SK-N-SH (cell line): ENCODE results near the gene ZNF74. TPM values are rescaled to one million over a fixed set of nuclear protein-coding genes. Genes with fewer than 3 reads are reported as not detected.

Experiments
- CTCF ChIA-PET: fragments of 300-600, 350-600 bp; formaldehyde crosslinking; extraction: SDS; loops from one replicate; lab custom pipeline; 2021; lab: Yijun Ruan, JAX
- POLR2A ChIA-PET: fragments of 350-600 bp; sonication (Branson Sonifier 250); formaldehyde crosslinking; extraction: SDS; loops from one replicate; lab custom pipeline; 2020; ENCODE audit warnings: antibody characterized with exemption, inconsistent platforms; lab: Yijun Ruan, JAX
- DNase-seq: peaks from one replicate; pipeline ENCODE4 v3.0.0; 2012
- H2AFZ ChIP-seq: fragments of 200-600 bp; sonication (generic); 2 replicates; pipeline ENCODE4 v1.8.1; 2016; ENCODE audit warnings: antibody characterized with exemption, mild to moderate bottlenecking, low read depth
- H3F3A ChIP-seq: fragments of 200-600 bp; sonication (generic); replicated peaks from 2 replicates; pipeline ENCODE3; 2016; ENCODE audit warnings: antibody characterized with exemption, mild to moderate bottlenecking; ENCODE audit not compliant: insufficient read depth
- H3K27ac ChIP-seq, 2 experiments: fragments of 200-500 bp in 1 of 2; fragments of 200-600 bp in 1 of 2; sonication (Bioruptor generic) in 1 of 2; sonication (generic), shearing (Covaris generic) in 1 of 2; 2 replicates each; pipeline versions ENCODE4 v1.5.1 to v1.6.1; 2014 to 2016; ENCODE audit warnings: low read depth in 2 of 2, inconsistent platforms in 1 of 2, low read length in 1 of 2, mild to moderate bottlenecking in 1 of 2, mixed read lengths in 1 of 2
- H3K27me3 ChIP-seq: fragments of 200-600 bp; sonication (generic), shearing (Covaris generic); 2 replicates; pipeline ENCODE4 v1.6.1; 2016; ENCODE audit warnings: mixed run types; ENCODE audit not compliant: insufficient read depth
- H3K36me3 ChIP-seq, 2 experiments: fragments of 200-500 bp in 1 of 2; fragments of 200-600 bp in 1 of 2; sonication (Bioruptor generic) in 1 of 2; sonication (generic) in 1 of 2; replicated peaks in 1 of 2; 2 replicates each; pipeline versions ENCODE3 to v1.5.1; 2014 to 2016; ENCODE audit warnings: low read length in 1 of 2, mild to moderate bottlenecking in 1 of 2; ENCODE audit not compliant: insufficient read depth in 2 of 2, control insufficient read depth in 1 of 2
- H3K4me1 ChIP-seq, 2 experiments: fragments of 200-500 bp in 1 of 2; fragments of 200-600 bp in 1 of 2; sonication (Bioruptor generic) in 1 of 2; sonication (generic), shearing (Covaris generic) in 1 of 2; 2 replicates each; pipeline versions ENCODE4 v1.5.1 to v1.6.1; 2014 to 2016; ENCODE audit warnings: low read depth in 1 of 2, low read length in 1 of 2, mixed run types in 1 of 2; ENCODE audit not compliant: insufficient read depth in 2 of 2, control insufficient read depth in 1 of 2
- H3K4me2 ChIP-seq: fragments of 200-600 bp; sonication (generic), shearing (Covaris generic); 2 replicates; pipeline ENCODE4 v1.6.1; 2017; ENCODE audit warnings: mixed run types
- H3K4me3 ChIP-seq, 2 experiments: fragments of 200-500 bp in 1 of 2; fragments of 200-600 bp in 1 of 2; sonication (Bioruptor generic) in 1 of 2; sonication (generic), shearing (Covaris generic) in 1 of 2; 2 replicates each; pipeline versions ENCODE4 v1.5.1 to v1.8.1; 2014 to 2016; ENCODE audit warnings: low read depth in 2 of 2, inconsistent platforms in 1 of 2, low read length in 1 of 2, mild to moderate bottlenecking in 1 of 2, mixed read lengths in 1 of 2, moderate library complexity in 1 of 2
- H3K79me2 ChIP-seq: fragments of 200-600 bp; sonication (generic); 2 replicates; pipeline ENCODE4 v1.8.1; 2017; ENCODE audit warnings: mild to moderate bottlenecking; ENCODE audit not compliant: insufficient read depth
- H3K9ac ChIP-seq: fragments of 200-600 bp; sonication (generic); 2 replicates; pipeline ENCODE4 v1.6.1; 2017; ENCODE audit warnings: mixed run types
- H3K9me2 ChIP-seq: fragments of 200-600 bp; sonication (generic); 2 replicates; pipeline ENCODE4 v1.6.1; 2017; ENCODE audit warnings: mixed run types
- H3K9me3 ChIP-seq: fragments of 200-600 bp; sonication (generic); 2 replicates; pipeline ENCODE4 v1.6.1; 2017; ENCODE audit warnings: mixed run types, mild to moderate bottlenecking, moderate library complexity
- H4K20me1 ChIP-seq: fragments of 200-600 bp; sonication (generic); 2 replicates; pipeline ENCODE4 v1.6.1; 2017; ENCODE audit warnings: mild to moderate bottlenecking, mixed run types; ENCODE audit not compliant: insufficient read depth
- CHD2 ChIP-seq: fragments of 150-350 bp; IDR thresholded peaks from 2 replicates; pipeline ENCODE4 v1.6.1; 2018; ENCODE audit warnings: low read length; ENCODE audit not compliant: partially characterized antibody
- FOXJ3 ChIP-seq: sonication (generic); formaldehyde crosslinking; IDR thresholded peaks from 2 replicates; pipeline ENCODE4 v1.5.1; 2020; ENCODE audit warnings: mild to moderate bottlenecking, missing genetic modification reagents
- FOXM1 ChIP-seq: IDR thresholded peaks from 2 replicates; pipeline ENCODE4 v1.4.0; 2012; ENCODE audit warnings: low read depth, mild to moderate bottlenecking
- GABPA ChIP-seq: IDR thresholded peaks from 2 replicates; pipeline ENCODE4 v1.4.0; 2012; ENCODE audit warnings: low read depth, mild to moderate bottlenecking
- GATA2 ChIP-seq: sonication (generic); formaldehyde crosslinking; IDR thresholded peaks from 2 replicates; pipeline ENCODE4 v1.5.0; 2020; ENCODE audit warnings: mild to moderate bottlenecking, missing genetic modification reagents
- IRF3 ChIP-seq: fragments of 150-350 bp; IDR thresholded peaks from 2 replicates; pipeline ENCODE4 v1.6.1; 2016; ENCODE audit warnings: mild to moderate bottlenecking, low read depth, low read length
- MEF2A ChIP-seq: IDR thresholded peaks from 2 replicates; pipeline ENCODE4 v1.4.0; 2012; ENCODE audit warnings: low read depth, borderline replicate concordance
- MXI1 ChIP-seq: IDR thresholded peaks from 2 replicates; pipeline ENCODE4 v1.6.1; 2012; ENCODE audit warnings: mild to moderate bottlenecking, low read depth, low read length, improper control_type of control experiment
- NRF1 ChIP-seq: IDR thresholded peaks from 2 replicates; pipeline ENCODE4 v1.6.1; 2012; ENCODE audit warnings: low read depth, mild to moderate bottlenecking, low read length
- PBX3 ChIP-seq: IDR thresholded peaks from 2 replicates; pipeline ENCODE4; 2012
- RCOR1 ChIP-seq: fragments of 150-350 bp; IDR thresholded peaks from 2 replicates; pipeline ENCODE4 v1.6.1; 2017; ENCODE audit warnings: antibody characterized with exemption, low read length
- RXRA ChIP-seq: IDR thresholded peaks from 2 replicates; pipeline ENCODE4 v1.4.0; 2012; ENCODE audit warnings: low read depth, mild to moderate bottlenecking, borderline replicate concordance
- SMC3 ChIP-seq: IDR thresholded peaks from 2 replicates; pipeline ENCODE4 v1.6.1; 2012; ENCODE audit warnings: low read depth, low read length, improper control_type of control experiment
- TEAD4 ChIP-seq: IDR thresholded peaks from 2 replicates; pipeline ENCODE4 v1.4.0; 2012; ENCODE audit warnings: mild to moderate bottlenecking, borderline replicate concordance; ENCODE audit not compliant: insufficient read depth
- USF1 ChIP-seq: IDR thresholded peaks from 2 replicates; pipeline ENCODE4 v1.4.0; 2012; ENCODE audit warnings: low read depth, borderline replicate concordance
- USF2 ChIP-seq: fragments of 150-350 bp; IDR thresholded peaks from 2 replicates; pipeline ENCODE4 v1.6.1; 2017; ENCODE audit warnings: antibody characterized with exemption, low read length, low read depth, borderline replicate concordance
- YY1 ChIP-seq: IDR thresholded peaks from 2 replicates; pipeline ENCODE4 v1.4.0; 2012; ENCODE audit warnings: low read depth, mild to moderate bottlenecking
- WGBS: methylation state at CpG from one replicate; pipeline ENCODE4 v1.1.6; 2017; ENCODE audit warnings: low lambda C conversion rate; 5-methylcytosine and 5-hydroxymethylcytosine counted together
- polyA plus RNA-seq, 3 experiments: library from polyadenylated mRNA; depleted of rRNA; stranded (reverse); fragments of >200 nt; gene quantifications; 2 replicates each; pipeline ENCODE4 v1.2.3, GENCODE V29; 2012

Gene ZNF74
- polyA plus RNA-seq, 1 of the 3 experiments (the other 2 are of a cell fraction) = 8.0 TPM

GRCh38 chr22:20405291-20405930 is 11.5 kb downstream of the ZNF74 start:
- CTCF ChIA-PET = interaction anchor here (0.6 to 2.7 kb wide), 3 partner anchors 12 to 458 kb away, joined by 3 to 16 read pairs (median 10); no protein-coding TSS in a partner anchor

More at GRCh38 chr22:20405291-20405930, 11.5 kb downstream of the ZNF74 start:
- Histone ChIP-seq H3K27ac (no peak overlapping the region), H3K27me3 (no peaks in the 10 kb centered on the region), H3K9me3 (no peaks in the 10 kb centered on the region), H3K4me2 (no peak overlapping the region), H4K20me1 (no peaks in the 10 kb centered on the region)
- TF ChIP-seq PBX3 (no peak), SMC3 (no peak), IRF3 (no peak), NRF1 (no peak), MEF2A (no peak), GABPA (no peak), USF2 (no peak), RXRA (no peak), FOXJ3 (no peak), TEAD4 (no peak), CHD2 (no peak), MXI1 (no peak), RCOR1 (no peak), USF1 (no peak), FOXM1 (no peak), GATA2 (no peak), YY1 (no peak)
- TF ChIP-seq, all 33 proteins: peak for 0
- POLR2A ChIA-PET = interaction anchor here (0.8 kb wide), 1 partner anchor 17 kb away, joined by 3 read pairs; no protein-coding TSS in a partner anchor
- no peaks in the 10 kb centered on the region for H3K9me2 ChIP-seq
- DNase-seq = no peak
- H3K4me1 ChIP-seq = no peaks in the 10 kb centered on the region
- H3K4me3 ChIP-seq = no peak overlapping the region
- H3K36me3 ChIP-seq = peaks cover 0 to 45% of the 10 kb centered on the region in 2 experiments
- no peaks in the 10 kb centered on the region for H3F3A ChIP-seq
- H2AFZ ChIP-seq = no peak overlapping the region
- WGBS = 93% methylated on average over 36 of the region's 45 CpGs
- H3K9ac ChIP-seq = no peak overlapping the region
- peaks cover 4% of the 10 kb centered on the region; the same call in 1 of the 2 replicates for H3K79me2 ChIP-seq
